ENCODE measurements around the gene BEND7. TPM values are rescaled to one million over a fixed set of nuclear protein-coding genes. Genes with fewer than 3 reads are reported as not detected.

Gene BEND7
- total RNA-seq, 1 experiment from 2014 or later, result 1.7 TPM

GRCh38 chr10:13402021-13402420, 126.8 kb downstream of the BEND7 start:
- no peaks in the 10 kb centered on the region for H3F3A ChIP-seq (ENCODE audit: insufficient read depth, low read depth)
- no peak overlapping the region for H3K4me2 ChIP-seq
- no peaks in the 10 kb centered on the region for H4K20me1 ChIP-seq (ENCODE audit: insufficient read depth)
- POLR2A ChIA-PET (ENCODE audit: unreplicated experiment), result no interaction called here
- no peaks in the 10 kb centered on the region for H3K79me2 ChIP-seq (ENCODE audit: low read depth)
- no peaks in the 10 kb centered on the region for H3K4me1 ChIP-seq (replicated peaks; ENCODE audit: insufficient read depth)
- no peak for DNase-seq
- H3K4me3 ChIP-seq, result no peak overlapping the region
- peaks cover 17% of the 10 kb centered on the region for H3K27me3 ChIP-seq (ENCODE audit: insufficient read depth, low read depth)
- H3K9me2 ChIP-seq (ENCODE audit: insufficient read depth), result no peaks in the 10 kb centered on the region
- H3K36me3 ChIP-seq (ENCODE audit: low read depth), result no peaks in the 10 kb centered on the region
- intact Hi-C loops (cut with micrococcal nuclease; ENCODE audit: unreplicated experiment), result no loop called here
- H3K27ac ChIP-seq, result no peak overlapping the region
- CTCF ChIA-PET, result no interaction called here
- no peak overlapping the region for H2AFZ ChIP-seq
- no peak for TF ChIP-seq EZH2 (IDR thresholded peaks at IDR 0.05; ENCODE audit: low read depth)
- TF ChIP-seq CTCF (conservative IDR thresholded peaks at IDR 0.05), result no peak
- no TSS peak for BruUV-seq (replicated peaks)
- no peaks in the 10 kb centered on the region for H3K9me3 ChIP-seq (ENCODE audit: insufficient read depth, low read depth)

- DNase-seq, result no peak
- no TSS peak for BruUV-seq (replicated peaks)
- H4K20me1 ChIP-seq (ENCODE audit: insufficient read depth), result no peaks in the 10 kb centered on the region
- no peak overlapping the region for H2AFZ ChIP-seq
- no peak overlapping the region for H3K27ac ChIP-seq
- no peaks in the 10 kb centered on the region for H3K9me2 ChIP-seq (ENCODE audit: insufficient read depth)
- ChIA-PET POLR2A (ENCODE audit: unreplicated experiment) (no interaction called here), CTCF (no interaction called here)
- no peaks in the 10 kb centered on the region for H3K9me3 ChIP-seq (ENCODE audit: insufficient read depth, low read depth)
- peaks cover 10% of the 10 kb centered on the region; the same call in 1 of the 2 replicates for H3K27me3 ChIP-seq (ENCODE audit: insufficient read depth, low read depth)
- no peak overlapping the region for H3K4me2 ChIP-seq
- no peaks in the 10 kb centered on the region for H3K79me2 ChIP-seq (ENCODE audit: low read depth)
- no peaks in the 10 kb centered on the region for H3F3A ChIP-seq (ENCODE audit: insufficient read depth, low read depth)
- H3K4me3 ChIP-seq, result no peak overlapping the region
- no peak for TF ChIP-seq EZH2 (IDR thresholded peaks at IDR 0.05; ENCODE audit: low read depth)
- TF ChIP-seq CTCF (conservative IDR thresholded peaks at IDR 0.05), result no peak
- intact Hi-C loops (cut with micrococcal nuclease; ENCODE audit: unreplicated experiment), result no loop called here
- H3K4me1 ChIP-seq (replicated peaks; ENCODE audit: insufficient read depth), result no peaks in the 10 kb centered on the region
- no peaks in the 10 kb centered on the region for H3K36me3 ChIP-seq (ENCODE audit: low read depth)
These were observed 127.7 kb downstream of the BEND7 start for GRCh38 chr10:13401142-13401541.

- H2AFZ ChIP-seq, result no peak overlapping the region
- ChIA-PET POLR2A (ENCODE audit: unreplicated experiment) (no interaction called here), CTCF (no interaction called here)
- H3K4me2 ChIP-seq, result no peak overlapping the region
- no peak overlapping the region for H3K4me3 ChIP-seq
- no peak for DNase-seq
- TF ChIP-seq CTCF (conservative IDR thresholded peaks at IDR 0.05) (no peak), EZH2 (IDR thresholded peaks at IDR 0.05; ENCODE audit: low read depth) (no peak)
- H3F3A ChIP-seq (ENCODE audit: insufficient read depth, low read depth), result no peaks in the 10 kb centered on the region
- intact Hi-C loops (cut with micrococcal nuclease; ENCODE audit: unreplicated experiment), result no loop called here
- no TSS peak for BruUV-seq (replicated peaks)
- H3K9me3 ChIP-seq (ENCODE audit: insufficient read depth, low read depth), result no peaks in the 10 kb centered on the region
- H3K27me3 ChIP-seq (ENCODE audit: insufficient read depth, low read depth), result peaks cover 6% of the 10 kb centered on the region; the same call in 1 of the 2 replicates
- no peaks in the 10 kb centered on the region for H3K4me1 ChIP-seq (replicated peaks; ENCODE audit: insufficient read depth)
- no peaks in the 10 kb centered on the region for H3K9me2 ChIP-seq (ENCODE audit: insufficient read depth)
- H3K27ac ChIP-seq, result no peak overlapping the region
- no peaks in the 10 kb centered on the region for H3K79me2 ChIP-seq (ENCODE audit: low read depth)
- no peaks in the 10 kb centered on the region for H3K36me3 ChIP-seq (ENCODE audit: low read depth)
- no peaks in the 10 kb centered on the region for H4K20me1 ChIP-seq (ENCODE audit: insufficient read depth)
These were observed 128.4 kb downstream of the BEND7 start for GRCh38 chr10:13400196-13400965.

Measured in PC-9 (cell line).